Cardiac muscle cell (in vitro differentiated cells and primary cell): Measurements from ENCODE around the gene MAP1LC3B2. TPM values are rescaled to one million over a fixed set of nuclear protein-coding genes. Genes with fewer than 3 reads are reported as not detected.
"Not testable (repeated sequence)": the region's sequence is repeated elsewhere in the genome, so short reads cannot be mapped to it uniquely, and the experiment has no call there.

ENCODE experiments used
- DNase-seq, 2 donors: peaks; one replicate each; pipeline versions ENCODE4 v3.0.0 to v3.0.0-alpha.2; 2010 to 2017; ENCODE audit warnings: low read depth in 1 of 2, low spot score in 1 of 2
- H3K27ac ChIP-seq: fragments of 200-600 bp; sonication (generic); 2 replicates; pipeline ENCODE4 v1.5.1; 2016
- H3K27me3 ChIP-seq: fragments of 200-600 bp; sonication (generic); 2 replicates; pipeline ENCODE4 v1.6.0; 2016; ENCODE audit warnings: control low read depth
- H3K36me3 ChIP-seq: fragments of 200-600 bp; sonication (generic); 2 replicates; pipeline ENCODE4 v1.5.1; 2016; ENCODE audit warnings: control low read depth
- H3K4me1 ChIP-seq: fragments of 200-600 bp; sonication (generic); 2 replicates; pipeline ENCODE4 v1.8.1; 2017; ENCODE audit warnings: low read depth, mild to moderate bottlenecking, mixed run types
- H3K4me3 ChIP-seq: fragments of 200-600 bp; sonication (generic); 2 replicates; pipeline ENCODE4 v1.5.1; 2016; ENCODE audit warnings: mild to moderate bottlenecking
- H3K9me3 ChIP-seq: fragments of 200-600 bp; sonication (generic); 2 replicates; pipeline ENCODE4 v1.5.1; 2017; ENCODE audit warnings: low read depth, mild to moderate bottlenecking, control low read depth
- CTCF ChIP-seq: IDR thresholded peaks from 2 replicates; pipeline ENCODE4 v1.5.1; 2012; ENCODE audit warnings: low read depth, mild to moderate bottlenecking, low read length
- polyA plus RNA-seq: library from polyadenylated mRNA; unstranded; fragments of >200 nt; fragmentation: Nextera tagmentation; extraction: Ambion mirVana; gene quantifications from 2 replicates; pipeline ENCODE4 v1.2.1, GENCODE V29; 2016
- total RNA-seq: library from RNA; depleted of rRNA; stranded (reverse); fragments of >200 nt; gene quantifications from 2 replicates; pipeline ENCODE4 v1.2.3, GENCODE V29; 2016

The MAP1LC3B2 gene
- total and polyA plus RNA-seq, 2 experiments from 2014 or later = 2.3 to 7.2 TPM

GRCh38 chr12:116562090-116562489 is 2.9 kb downstream of the MAP1LC3B2 start:
- no peak for TF ChIP-seq CTCF
- no peaks in the 10 kb centered on the region for H3K36me3 ChIP-seq
- no peaks in the 10 kb centered on the region for H3K27me3 ChIP-seq
- H3K4me1 ChIP-seq = no peaks in the 10 kb centered on the region
- H3K9me3 ChIP-seq = no peaks in the 10 kb centered on the region
- H3K27ac ChIP-seq = no peak overlapping the region
- no peak for DNase-seq
- no peak overlapping the region for H3K4me3 ChIP-seq

- H3K9me3 ChIP-seq = no peaks in the 10 kb centered on the region
- H3K36me3 ChIP-seq = no peaks in the 10 kb centered on the region
- H3K27me3 ChIP-seq = no peaks in the 10 kb centered on the region
- H3K27ac ChIP-seq = no peak overlapping the region
- DNase-seq = no peak
- H3K4me1 ChIP-seq = no peaks in the 10 kb centered on the region
- no peak overlapping the region for H3K4me3 ChIP-seq
- no peak for TF ChIP-seq CTCF
Observed at GRCh38 chr12:116563262-116563661, 4.1 kb downstream of the MAP1LC3B2 start.

- no peak overlapping the region for H3K27ac ChIP-seq
- TF ChIP-seq CTCF = no peak
- H3K4me1 ChIP-seq = no peaks in the 10 kb centered on the region
Observed at GRCh38 chr12:116564080-116564479, 4.9 kb downstream of the MAP1LC3B2 start.

GRCh38 chr12:116565221-116565620 is 6.0 kb downstream of the MAP1LC3B2 start:
- not testable (repeated sequence) for H3K27me3 ChIP-seq, H3K9me3 ChIP-seq, H3K4me3 ChIP-seq, DNase-seq, H3K36me3 ChIP-seq, H3K27ac ChIP-seq, H3K4me1 ChIP-seq

More at GRCh38 chr12:116564080-116564479, 4.9 kb downstream of the MAP1LC3B2 start:
- no peak for DNase-seq
- Histone ChIP-seq H3K36me3 (no peaks in the 10 kb centered on the region), H3K9me3 (no peaks in the 10 kb centered on the region), H3K4me3 (no peak overlapping the region), H3K27me3 (no peaks in the 10 kb centered on the region)

GRCh38 chr12:116565963-116566362 is 6.8 kb downstream of the MAP1LC3B2 start:
- no peak for DNase-seq
- Histone ChIP-seq H3K9me3 (no peaks in the 10 kb centered on the region), H3K4me3 (no peak overlapping the region), H3K36me3 (no peaks in the 10 kb centered on the region), H3K27ac (no peak overlapping the region), H3K4me1 (no peaks in the 10 kb centered on the region), H3K27me3 (no peaks in the 10 kb centered on the region)
- TF ChIP-seq CTCF = no peak

GRCh38 chr12:116568203-116568602 is 9.0 kb downstream of the MAP1LC3B2 start:
- no peaks in the 10 kb centered on the region for H3K27me3 ChIP-seq
- DNase-seq = no peak
- H3K4me1 ChIP-seq = no peaks in the 10 kb centered on the region
- H3K9me3 ChIP-seq = no peaks in the 10 kb centered on the region
- no peak overlapping the region for H3K27ac ChIP-seq
- H3K36me3 ChIP-seq = no peaks in the 10 kb centered on the region
- TF ChIP-seq CTCF = no peak
- H3K4me3 ChIP-seq = no peak overlapping the region
